HEK293 (cell line): ENCODE results near the gene STK36.
A peak's percentile ranks its signal among the peaks of the same experiment; 100 is the strongest.

Experiments
- CTCF ChIA-PET: fragments of 350-600 bp; formaldehyde crosslinking; extraction: SDS; loops from one replicate; lab custom pipeline; 2021; ENCODE audit warnings: antibody characterized with exemption; lab: Yijun Ruan, JAX
- POLR2A ChIA-PET: fragments of 300-600 bp; formaldehyde crosslinking; extraction: SDS; loops from one replicate; lab custom pipeline; 2020; ENCODE audit warnings: antibody characterized with exemption, inconsistent platforms; lab: Yijun Ruan, JAX
- H3K27ac ChIP-seq: fragments of 200-500 bp; sonication (Bioruptor generic); 2 replicates; pipeline ENCODE4 v1.5.1; 2014; ENCODE audit warnings: low read depth, low read length, control low read depth, inconsistent platforms; ENCODE audit errors: extremely low read depth
- H3K36me3 ChIP-seq, 2 experiments: fragments of 200-500 bp in 1 of 2; sonication (Bioruptor generic) in 1 of 2; 1 replicate in 1 of 2; 2 replicates in 1 of 2; pipeline ENCODE4 v1.5.1; 2014 to 2017; ENCODE audit warnings: inconsistent platforms in 2 of 2, low read length in 2 of 2; ENCODE audit not compliant: control insufficient read depth in 2 of 2, insufficient read depth in 1 of 2
- H3K4me1 ChIP-seq: fragments of 200-500 bp; sonication (Bioruptor generic); 2 replicates; pipeline ENCODE4 v1.5.1; 2014; ENCODE audit warnings: mild to moderate bottlenecking, low read length, inconsistent platforms; ENCODE audit not compliant: control insufficient read depth, insufficient read depth
- H3K4me3 ChIP-seq: 2 replicates; pipeline ENCODE4 v1.5.1; 2011; ENCODE audit warnings: low read depth, mild to moderate bottlenecking, control low read depth, low read length, moderate library complexity
- H3K9me3 ChIP-seq: fragments of 200-500 bp; sonication (Bioruptor generic); 2 replicates; pipeline ENCODE4 v1.5.1; 2014; ENCODE audit warnings: low read depth, low read length, inconsistent platforms; ENCODE audit not compliant: control insufficient read depth, insufficient read depth
- BCL11A ChIP-seq: fragments of 450-650 bp; formaldehyde crosslinking; IDR thresholded peaks from 2 replicates; pipeline ENCODE4 v1.5.1; 2016; ENCODE audit warnings: low read depth, missing biosample characterization, missing genetic modification characterization
- BCL11B ChIP-seq: fragments of 450-650 bp; formaldehyde crosslinking; IDR thresholded peaks from 2 replicates; pipeline ENCODE4 v1.5.1; 2016; ENCODE audit warnings: low read depth, missing biosample characterization, missing genetic modification characterization
- PRDM1 ChIP-seq: fragments of 450-650 bp; formaldehyde crosslinking; IDR thresholded peaks from 2 replicates; pipeline ENCODE4; 2016; ENCODE audit warnings: missing biosample characterization, missing genetic modification characterization
- SCRT1 ChIP-seq: fragments of 450-650 bp; formaldehyde crosslinking; IDR thresholded peaks from 2 replicates; pipeline ENCODE4 v1.5.1; 2016; ENCODE audit warnings: missing biosample characterization, missing genetic modification characterization, borderline replicate concordance
- SCRT2 ChIP-seq: fragments of 450-650 bp; formaldehyde crosslinking; IDR thresholded peaks from 2 replicates; pipeline ENCODE4 v1.5.1; 2016; ENCODE audit warnings: missing biosample characterization, missing genetic modification characterization
- ZNF23 ChIP-seq: fragments of 450-650 bp; formaldehyde crosslinking; IDR thresholded peaks from 2 replicates; pipeline ENCODE4 v1.5.1; 2016; ENCODE audit warnings: missing biosample characterization, missing genetic modification characterization, borderline replicate concordance
- ZNF335 ChIP-seq: fragments of 450-650 bp; formaldehyde crosslinking; conservative IDR thresholded peaks from 2 replicates; pipeline ENCODE4 v1.5.1; 2016; ENCODE audit warnings: missing biosample characterization, missing genetic modification characterization
- ZNF366 ChIP-seq: fragments of 450-650 bp; formaldehyde crosslinking; conservative IDR thresholded peaks from 2 replicates; pipeline ENCODE4 v1.5.1; 2016; ENCODE audit warnings: missing biosample characterization, missing genetic modification characterization
- ZNF394 ChIP-seq: fragments of 450-650 bp; formaldehyde crosslinking; IDR thresholded peaks from 2 replicates; pipeline ENCODE4 v1.5.1; 2016; ENCODE audit warnings: missing biosample characterization, missing genetic modification characterization, mild to moderate bottlenecking, moderate library complexity, borderline replicate concordance
- ZNF426 ChIP-seq: fragments of 450-650 bp; formaldehyde crosslinking; IDR thresholded peaks from 2 replicates; pipeline ENCODE4 v1.5.1; 2017; ENCODE audit warnings: missing biosample characterization, missing genetic modification characterization, mild to moderate bottlenecking, inconsistent platforms, moderate library complexity
- ZNF548 ChIP-seq: fragments of 450-650 bp; formaldehyde crosslinking; IDR thresholded peaks from 2 replicates; pipeline ENCODE4 v1.5.1; 2016; ENCODE audit warnings: missing biosample characterization, missing genetic modification characterization
- ZSCAN30 ChIP-seq: fragments of 450-650 bp; IDR thresholded peaks from 2 replicates; pipeline ENCODE4 v1.5.1; 2018; ENCODE audit warnings: missing biosample characterization, mild to moderate bottlenecking, missing genetic modification characterization, moderate library complexity
- TF ChIP-seq, protein P1 (sequence below): fragments of 450-650 bp; formaldehyde crosslinking; IDR thresholded peaks from 2 replicates; pipeline ENCODE4 v1.5.1; 2016; ENCODE audit warnings: missing biosample characterization, missing genetic modification characterization
- TF ChIP-seq, protein P2 (sequence below): fragments of 450-650 bp; formaldehyde crosslinking; IDR thresholded peaks from 2 replicates; pipeline ENCODE4 v1.5.1; 2016; ENCODE audit warnings: missing biosample characterization, missing genetic modification characterization
- TF ChIP-seq, protein P3 (sequence below): fragments of 450-650 bp; formaldehyde crosslinking; IDR thresholded peaks from 2 replicates; pipeline ENCODE4 v1.5.1; 2016; ENCODE audit warnings: missing biosample characterization, missing genetic modification characterization
- TF ChIP-seq, protein P4 (sequence below): fragments of 450-650 bp; formaldehyde crosslinking; IDR thresholded peaks from 2 replicates; pipeline ENCODE4 v1.5.1; 2016; ENCODE audit warnings: missing biosample characterization, missing genetic modification characterization

STK36 gene

DNA sequence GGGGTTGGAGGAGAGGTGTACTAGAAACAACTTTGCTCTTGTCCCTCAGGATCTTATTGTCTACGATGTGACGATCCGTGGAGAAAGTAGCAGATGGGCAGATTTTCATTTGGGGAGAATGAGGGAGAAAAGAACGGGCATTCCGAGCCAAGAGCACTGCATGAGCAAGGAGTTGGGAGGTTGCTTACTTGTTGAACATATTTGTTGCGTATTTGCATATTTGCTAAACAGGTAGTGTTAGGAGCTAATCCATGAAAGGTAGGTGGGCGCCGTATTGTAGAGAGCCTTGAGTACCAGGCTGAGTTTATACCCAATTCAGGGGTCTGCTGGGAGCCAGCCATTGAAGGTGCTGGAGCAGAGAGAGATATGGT is 11.9 kb upstream of the STK36 start:
- POLR2A ChIA-PET, result interaction anchor here (0.6 to 4.9 kb wide), 26 partner anchors 8 to 795 kb away, joined by 3 to 62 read pairs (median 4); partner anchors contain the start of genes AAMP, CDK5R2, PNKD and RNF25
- TF ChIP-seq PRDM1 (tag by site-specific recombination), result 0 out of 2 replicates have a peak, but pooled peaks have one; percentile 21
- no peak for TF ChIP-seq BCL11B (tag by site-specific recombination)
- peak; percentile 95 for TF ChIP-seq SCRT2
- TF ChIP-seq SCRT1, result peak; percentile 79; the same call in 1 of the 2 replicates
- TF ChIP-seq ZNF23 (tag by site-specific recombination), result no peak
- Histone ChIP-seq H3K4me3 (peak overlapping the region; percentile 85), H3K27ac (peak overlapping the region; percentile 76; the same call in 1 of the 2 replicates), H3K4me1 (no peaks in the 10 kb centered on the region), H3K9me3 (no peaks in the 10 kb centered on the region), H3K36me3 (peaks cover 30 to 76% of the 10 kb centered on the region in 2 experiments)
- CTCF ChIA-PET, result interaction anchor here (0.5 to 4.1 kb wide), 11 partner anchors 12 to 870 kb away, joined by 3 to 44 read pairs (median 4); partner anchors contain the start of genes AAMP, PNKD, RNF25 and STK36

DNA sequence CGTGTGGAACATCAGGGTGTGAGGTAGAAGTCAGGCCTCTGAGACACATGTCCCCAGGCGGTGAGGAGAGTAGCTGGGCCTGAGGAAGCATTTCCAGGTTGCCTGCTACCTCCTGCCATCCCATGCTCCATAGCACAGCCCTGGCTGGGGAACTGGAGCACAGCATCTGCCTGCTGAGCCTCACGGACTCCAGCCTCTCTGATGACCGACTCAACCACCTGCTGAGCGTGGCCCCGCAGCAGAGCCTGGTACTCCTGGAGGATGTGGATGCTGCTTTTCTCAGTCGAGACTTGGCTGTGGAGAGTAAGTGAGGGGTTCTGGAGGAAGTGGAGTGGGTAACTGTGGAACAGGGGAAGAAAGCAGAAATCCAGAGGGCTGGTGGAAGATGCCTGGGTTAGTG is 9.5 kb upstream of the STK36 start:
- Histone ChIP-seq H3K9me3 (no peaks in the 10 kb centered on the region), H3K36me3 (peaks cover 36 to 74% of the 10 kb centered on the region in 2 experiments), H3K4me1 (no peaks in the 10 kb centered on the region), H3K27ac (no peak overlapping the region), H3K4me3 (no peak overlapping the region)
- TF ChIP-seq ZNF335 (tag by site-specific recombination) (no peak), BCL11A (tag by site-specific recombination) (no peak), ZNF394 (tag by site-specific recombination) (peak; percentile 30; the same call in 1 of the 2 replicates)
- TF ChIP-seq, protein P1, sequence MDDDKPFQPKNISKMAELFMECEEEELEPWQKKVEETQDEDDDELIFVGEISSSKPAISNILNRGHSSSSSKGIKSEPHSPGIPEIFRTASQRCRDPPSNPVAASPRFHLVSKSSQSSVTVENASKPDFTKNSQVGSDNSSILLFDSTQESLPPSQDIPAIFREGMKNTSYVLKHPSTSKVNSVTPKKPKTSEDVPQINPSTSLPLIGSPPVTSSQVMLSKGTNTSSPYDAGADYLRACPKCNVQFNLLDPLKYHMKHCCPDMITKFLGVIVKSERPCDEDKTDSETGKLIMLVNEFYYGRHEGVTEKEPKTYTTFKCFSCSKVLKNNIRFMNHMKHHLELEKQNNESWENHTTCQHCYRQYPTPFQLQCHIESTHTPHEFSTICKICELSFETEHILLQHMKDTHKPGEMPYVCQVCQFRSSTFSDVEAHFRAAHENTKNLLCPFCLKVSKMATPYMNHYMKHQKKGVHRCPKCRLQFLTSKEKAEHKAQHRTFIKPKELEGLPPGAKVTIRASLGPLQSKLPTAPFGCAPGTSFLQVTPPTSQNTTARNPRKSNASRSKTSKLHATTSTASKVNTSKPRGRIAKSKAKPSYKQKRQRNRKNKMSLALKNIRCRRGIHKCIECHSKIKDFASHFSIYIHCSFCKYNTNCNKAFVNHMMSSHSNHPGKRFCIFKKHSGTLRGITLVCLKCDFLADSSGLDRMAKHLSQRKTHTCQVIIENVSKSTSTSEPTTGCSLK (tag by site-specific recombination), result no peak
- TF ChIP-seq, protein P2, sequence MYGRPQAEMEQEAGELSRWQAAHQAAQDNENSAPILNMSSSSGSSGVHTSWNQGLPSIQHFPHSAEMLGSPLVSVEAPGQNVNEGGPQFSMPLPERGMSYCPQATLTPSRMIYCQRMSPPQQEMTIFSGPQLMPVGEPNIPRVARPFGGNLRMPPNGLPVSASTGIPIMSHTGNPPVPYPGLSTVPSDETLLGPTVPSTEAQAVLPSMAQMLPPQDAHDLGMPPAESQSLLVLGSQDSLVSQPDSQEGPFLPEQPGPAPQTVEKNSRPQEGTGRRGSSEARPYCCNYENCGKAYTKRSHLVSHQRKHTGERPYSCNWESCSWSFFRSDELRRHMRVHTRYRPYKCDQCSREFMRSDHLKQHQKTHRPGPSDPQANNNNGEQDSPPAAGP (tag by site-specific recombination), result no peak
- ChIA-PET CTCF (interaction anchor here (1.3 kb wide), 1 partner anchor 186 kb away, joined by 4 read pairs; no protein-coding TSS in a partner anchor), POLR2A (interaction anchor here (0.9 to 4.9 kb wide), 2 partner anchors 10 to 47 kb away, joined by 3 to 62 read pairs; partner anchors contain the start of genes RNF25 and STK36)

DNA sequence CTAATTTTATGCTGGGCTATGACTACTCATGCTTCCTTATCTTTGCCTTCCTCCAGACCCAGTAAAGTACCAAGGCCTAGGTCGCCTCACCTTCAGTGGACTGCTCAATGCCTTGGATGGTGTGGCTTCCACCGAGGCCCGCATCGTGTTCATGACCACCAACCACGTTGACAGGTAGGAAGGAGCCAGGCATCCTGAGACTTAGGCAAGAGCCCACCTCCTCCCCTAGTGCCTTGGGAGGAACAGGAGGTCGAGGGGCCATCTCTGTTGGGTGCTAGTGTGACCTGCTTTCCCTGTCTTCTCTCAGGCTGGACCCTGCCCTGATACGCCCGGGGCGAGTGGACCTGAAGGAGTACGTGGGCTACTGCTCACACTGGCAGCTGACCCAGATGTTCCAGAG is 9.1 kb upstream of the STK36 start:
- ChIA-PET CTCF (interaction anchor here (1.3 kb wide), 1 partner anchor 12 kb away, joined by 3 read pairs; no protein-coding TSS in a partner anchor), POLR2A (no interaction called here)
- Histone ChIP-seq H3K9me3 (no peaks in the 10 kb centered on the region), H3K27ac (no peak overlapping the region), H3K4me1 (no peaks in the 10 kb centered on the region), H3K4me3 (no peak overlapping the region), H3K36me3 (peaks cover 36 to 74% of the 10 kb centered on the region in 2 experiments)
- TF ChIP-seq, protein P3, sequence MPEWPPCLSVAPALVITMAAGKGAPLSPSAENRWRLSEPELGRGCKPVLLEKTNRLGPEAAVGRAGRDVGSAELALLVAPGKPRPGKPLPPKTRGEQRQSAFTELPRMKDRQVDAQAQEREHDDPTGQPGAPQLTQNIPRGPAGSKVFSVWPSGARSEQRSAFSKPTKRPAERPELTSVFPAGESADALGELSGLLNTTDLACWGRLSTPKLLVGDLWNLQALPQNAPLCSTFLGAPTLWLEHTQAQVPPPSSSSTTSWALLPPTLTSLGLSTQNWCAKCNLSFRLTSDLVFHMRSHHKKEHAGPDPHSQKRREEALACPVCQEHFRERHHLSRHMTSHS, result no peak
- TF ChIP-seq ZNF366 (tag by site-specific recombination) (no peak), ZNF548 (no peak), ZSCAN30 (tag by site-specific recombination) (no peak), ZNF426 (tag by site-specific recombination) (no peak)
- TF ChIP-seq, protein P4, sequence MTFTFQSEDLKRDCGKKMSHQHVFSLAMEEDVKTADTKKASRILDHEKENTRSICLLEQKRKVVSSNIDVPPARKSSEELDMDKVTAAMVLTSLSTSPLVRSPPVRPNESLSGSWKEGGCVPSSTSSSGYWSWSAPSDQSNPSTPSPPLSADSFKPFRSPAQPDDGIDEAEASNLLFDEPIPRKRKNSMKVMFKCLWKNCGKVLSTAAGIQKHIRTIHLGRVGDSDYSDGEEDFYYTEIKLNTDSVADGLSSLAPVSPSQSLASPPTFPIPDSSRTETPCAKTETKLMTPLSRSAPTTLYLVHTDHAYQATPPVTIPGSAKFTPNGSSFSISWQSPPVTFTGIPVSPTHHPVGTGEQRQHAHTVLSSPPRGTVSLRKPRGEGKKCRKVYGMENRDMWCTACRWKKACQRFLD, result no peak
